Endodermal cell (in vitro differentiated cells): ENCODE data around the gene ENAH. TPM values are rescaled to one million over a fixed set of nuclear protein-coding genes. Genes with fewer than 3 reads are reported as not detected.

ENCODE experiments used
- DNase-seq: peaks from one replicate; pipeline ENCODE4 v3.0.0-alpha.2; 2017
- H3K27ac ChIP-seq: 2 replicates; pipeline ENCODE4 v1.5.1; 2013; ENCODE audit warnings: mild to moderate bottlenecking, low read depth, low read length, moderate library complexity
- H3K27me3 ChIP-seq: 2 replicates; pipeline ENCODE4 v1.6.1; 2013; ENCODE audit warnings: mild to moderate bottlenecking, low read length, moderate library complexity; ENCODE audit not compliant: insufficient read depth, control insufficient read depth, poor library complexity, severe bottlenecking
- H3K36me3 ChIP-seq: 2 replicates; pipeline ENCODE4 v1.7.0; 2013; ENCODE audit warnings: mild to moderate bottlenecking, low read length, moderate library complexity; ENCODE audit not compliant: control insufficient read depth, insufficient read depth
- H3K4me1 ChIP-seq: one replicate; pipeline ENCODE4 v1.7.0; 2013; ENCODE audit warnings: low read length; ENCODE audit not compliant: control insufficient read depth, insufficient read depth
- H3K4me3 ChIP-seq: 2 replicates; pipeline ENCODE4 v1.5.1; 2013; ENCODE audit warnings: mild to moderate bottlenecking, low read length, moderate library complexity
- H3K9ac ChIP-seq: 2 replicates; pipeline ENCODE4 v1.6.1; 2013; ENCODE audit warnings: mild to moderate bottlenecking, low read length, moderate library complexity; ENCODE audit not compliant: poor library complexity, severe bottlenecking; ENCODE audit errors: extremely low read depth
- H3K9me3 ChIP-seq: 2 replicates; pipeline ENCODE4 v1.6.1; 2013; ENCODE audit warnings: mild to moderate bottlenecking, low read length, moderate library complexity; ENCODE audit not compliant: control insufficient read depth
- H3K27ac Mint-ChIP-seq: 2 replicates; pipeline ENCODE4 v1.8.0; 2020; ENCODE audit warnings: mixed read lengths
- H3K27me3 Mint-ChIP-seq: 2 replicates; pipeline ENCODE4 v1.8.0; 2021; ENCODE audit warnings: mild to moderate bottlenecking, mixed read lengths; ENCODE audit not compliant: insufficient read depth
- H3K36me3 Mint-ChIP-seq: 2 replicates; pipeline ENCODE4 v1.8.0; 2020; ENCODE audit warnings: low read depth, mixed read lengths
- H3K4me1 Mint-ChIP-seq: 2 replicates; pipeline ENCODE4 v1.8.0; 2020; ENCODE audit warnings: mixed read lengths
- H3K4me3 Mint-ChIP-seq: 2 replicates; pipeline ENCODE4 v1.8.0; 2020; ENCODE audit warnings: mild to moderate bottlenecking, moderate library complexity, mixed read lengths
- H3K9me3 Mint-ChIP-seq: 2 replicates; pipeline ENCODE4 v1.8.0; 2020; ENCODE audit warnings: mild to moderate bottlenecking, mixed read lengths
- WGBS, 2 experiments: methylation state at CpG; one replicate each; pipeline versions ENCODE4 v1.1.5 to v1.1.7; 2013; ENCODE audit warnings: missing lambda C conversion rate in 2 of 2, mixed read lengths in 1 of 2; ENCODE audit not compliant: insufficient coverage in 1 of 2, insufficient read length in 1 of 2; 5-methylcytosine and 5-hydroxymethylcytosine counted together
- total RNA-seq, 2 donors: library from RNA; stranded (reverse); fragmentation: NEBNext Ultra II Directional in 1 of 2; extraction: Animal tissue kit (Norgen Biotek cat#: 25700) in 1 of 2; gene quantifications; 2 replicates in 1 of 2; 3 replicates in 1 of 2; pipeline ENCODE4 v1.2.1, GENCODE V29; 2021
- TF ChIP-seq, protein P1 (sequence below): fragments of 200-600 bp; sonication (generic); conservative IDR thresholded peaks from 2 replicates; pipeline ENCODE4 v1.5.0; 2021; ENCODE audit warnings: antibody characterized with exemption, mild to moderate bottlenecking

Gene ENAH
- total RNA-seq, 2 donors from 2014 or later: 263 to 267 TPM

DNA sequence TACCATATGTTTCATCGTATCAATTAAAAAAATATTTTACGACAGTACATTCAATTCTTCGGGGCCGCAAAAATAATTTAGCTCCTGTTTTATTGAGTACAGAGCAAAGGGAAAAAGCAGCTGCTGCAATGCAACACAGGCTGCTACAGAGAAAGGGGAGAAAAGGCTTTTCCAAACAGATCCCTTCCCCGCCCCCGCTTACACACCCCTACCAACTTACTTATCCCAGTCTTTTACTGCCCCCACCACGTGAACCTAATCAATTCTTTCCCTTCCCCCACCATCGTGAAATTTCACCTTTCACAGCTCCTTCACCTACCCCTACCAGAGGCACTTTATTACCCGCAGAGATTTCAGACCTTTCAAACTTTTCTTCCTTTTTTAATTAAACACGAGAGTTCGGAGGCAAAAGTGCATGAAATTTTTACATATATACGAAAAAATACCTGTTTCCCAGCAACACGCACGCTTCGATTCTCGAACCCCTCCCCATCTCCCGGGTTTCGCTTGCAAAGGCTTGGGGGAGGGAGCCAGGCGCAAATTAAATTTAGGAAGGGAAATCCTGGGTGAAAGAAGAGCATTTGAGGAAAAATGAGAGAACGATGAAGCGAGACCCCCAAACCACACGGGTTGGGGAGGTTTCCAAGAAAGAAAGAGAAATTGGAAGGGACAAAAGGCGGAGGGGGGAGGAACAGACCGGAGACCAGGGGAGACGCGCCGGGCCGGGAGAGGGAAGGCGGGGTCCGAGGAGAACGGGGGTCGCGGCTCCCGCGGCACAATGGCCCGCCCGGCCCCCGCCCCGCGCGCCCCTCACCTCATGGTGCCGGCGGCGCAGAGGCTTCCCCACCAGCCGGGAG is 823 bp downstream of the ENAH start:
- Histone ChIP-seq H3K36me3 (peaks cover 7% of the 10 kb centered on the region), H3K9ac (peak overlapping the region; percentile 92), H3K9me3 (no peaks in the 10 kb centered on the region), H3K27me3 (no peaks in the 10 kb centered on the region), H3K4me3 (peak overlapping the region; percentile 98), H3K27ac (peak overlapping the region; percentile 98), H3K4me1 (peaks cover 6% of the 10 kb centered on the region)
- Mint-ChIP-seq H3K4me3 (peak overlapping the region; percentile 98), H3K27me3 (no peaks in the 10 kb centered on the region), H3K27ac (peak overlapping the region; percentile 97), H3K4me1 (peaks cover 32% of the 10 kb centered on the region), H3K9me3 (no peaks in the 10 kb centered on the region), H3K36me3 (peaks cover 7% of the 10 kb centered on the region)
- peak; percentile 69 for DNase-seq
- 0 to 1% methylated on average over 15 to 45 of the region's 45 CpGs for WGBS, 2 experiments
- TF ChIP-seq, protein P1, sequence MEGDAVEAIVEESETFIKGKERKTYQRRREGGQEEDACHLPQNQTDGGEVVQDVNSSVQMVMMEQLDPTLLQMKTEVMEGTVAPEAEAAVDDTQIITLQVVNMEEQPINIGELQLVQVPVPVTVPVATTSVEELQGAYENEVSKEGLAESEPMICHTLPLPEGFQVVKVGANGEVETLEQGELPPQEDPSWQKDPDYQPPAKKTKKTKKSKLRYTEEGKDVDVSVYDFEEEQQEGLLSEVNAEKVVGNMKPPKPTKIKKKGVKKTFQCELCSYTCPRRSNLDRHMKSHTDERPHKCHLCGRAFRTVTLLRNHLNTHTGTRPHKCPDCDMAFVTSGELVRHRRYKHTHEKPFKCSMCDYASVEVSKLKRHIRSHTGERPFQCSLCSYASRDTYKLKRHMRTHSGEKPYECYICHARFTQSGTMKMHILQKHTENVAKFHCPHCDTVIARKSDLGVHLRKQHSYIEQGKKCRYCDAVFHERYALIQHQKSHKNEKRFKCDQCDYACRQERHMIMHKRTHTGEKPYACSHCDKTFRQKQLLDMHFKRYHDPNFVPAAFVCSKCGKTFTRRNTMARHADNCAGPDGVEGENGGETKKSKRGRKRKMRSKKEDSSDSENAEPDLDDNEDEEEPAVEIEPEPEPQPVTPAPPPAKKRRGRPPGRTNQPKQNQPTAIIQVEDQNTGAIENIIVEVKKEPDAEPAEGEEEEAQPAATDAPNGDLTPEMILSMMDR: no peak

DNA sequence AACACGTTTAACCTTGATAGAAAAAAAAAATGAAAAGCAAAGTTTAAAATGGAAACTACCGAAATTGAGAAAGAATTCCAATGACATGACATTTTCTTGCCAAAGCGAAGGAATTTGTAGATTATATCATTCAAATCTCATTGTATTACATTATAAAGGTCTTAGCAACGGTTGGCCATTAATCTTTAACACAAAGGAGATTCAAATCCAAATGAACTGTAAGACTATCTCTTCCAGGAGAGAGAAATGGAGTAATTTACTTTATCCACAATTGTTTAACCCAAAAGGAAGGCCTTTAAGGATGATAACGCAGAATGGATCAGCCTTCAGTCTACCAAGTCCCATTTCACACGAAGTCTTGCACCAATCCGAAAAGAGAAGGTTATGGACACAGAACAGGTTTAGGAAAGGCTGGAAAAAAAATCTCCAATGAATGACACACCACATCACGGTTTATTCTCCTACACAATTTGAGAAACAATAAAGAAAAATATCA is 1.5 kb downstream of the ENAH start:
- no peaks in the 10 kb centered on the region for H3K27me3 Mint-ChIP-seq
- Histone ChIP-seq H3K4me1 (peaks cover 6% of the 10 kb centered on the region), H3K27ac (peak overlapping the region; percentile 98), H3K36me3 (peaks cover 7% of the 10 kb centered on the region), H3K9me3 (no peaks in the 10 kb centered on the region), H3K27me3 (no peaks in the 10 kb centered on the region), H3K4me3 (peak overlapping the region; percentile 98), H3K9ac (peak overlapping the region; percentile 92)
- 0 to 3% methylated on average over 4 to 8 of the region's 8 CpGs for WGBS, 2 experiments
- peaks cover 32% of the 10 kb centered on the region for H3K4me1 Mint-ChIP-seq
- TF ChIP-seq, protein P1: no peak
- H3K27ac Mint-ChIP-seq: peak overlapping the region; percentile 97
- H3K4me3 Mint-ChIP-seq: peak overlapping the region; percentile 98
- H3K9me3 Mint-ChIP-seq: no peaks in the 10 kb centered on the region
- H3K36me3 Mint-ChIP-seq: peaks cover 7% of the 10 kb centered on the region
- DNase-seq: no peak

DNA sequence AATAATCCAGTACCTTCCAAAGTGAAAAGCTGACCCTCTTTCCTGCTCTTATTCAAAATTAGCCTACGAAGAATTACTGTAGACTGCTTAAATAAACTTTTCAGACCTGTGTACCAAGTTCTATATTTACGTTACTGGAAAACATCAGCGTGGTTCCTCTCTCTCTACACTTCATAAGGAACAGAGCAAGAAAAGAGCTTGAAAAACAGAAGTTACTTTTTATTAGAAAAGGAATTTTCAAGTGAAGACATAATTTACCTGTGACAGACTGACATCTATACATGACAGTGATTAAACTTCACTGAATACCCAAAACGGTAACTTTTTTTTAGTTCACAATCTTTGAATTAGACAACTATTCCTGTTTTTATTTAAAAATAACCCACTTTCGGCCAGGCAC is 2.7 kb downstream of the ENAH start:
- Mint-ChIP-seq H3K9me3 (peaks cover 4% of the 10 kb centered on the region), H3K27ac (no peak overlapping the region), H3K4me1 (peaks cover 32% of the 10 kb centered on the region), H3K27me3 (no peaks in the 10 kb centered on the region), H3K36me3 (peaks cover 19% of the 10 kb centered on the region), H3K4me3 (peak overlapping the region; percentile 98)
- Histone ChIP-seq H3K36me3 (peaks cover 18% of the 10 kb centered on the region), H3K9ac (peak overlapping the region; percentile 31), H3K4me1 (peaks cover 6% of the 10 kb centered on the region), H3K4me3 (peak overlapping the region; percentile 98), H3K9me3 (peaks cover 12% of the 10 kb centered on the region), H3K27me3 (no peaks in the 10 kb centered on the region), H3K27ac (no peak overlapping the region)
- no peak for DNase-seq
- WGBS, 2 experiments: 75 to 81% methylated on average over 3 to 5 of the region's 5 CpGs
- TF ChIP-seq, protein P1: no peak
